Suprapubic skin (tissue), 4 donors: Measurements from ENCODE around the gene SLC13A2. TPM values are rescaled to one million over a fixed set of nuclear protein-coding genes. Genes with fewer than 3 reads are reported as not detected.

Experiments
- DNase-seq, 2 donors: peaks; one replicate each; pipeline ENCODE4 v3.0.0-alpha.2; 2019; ENCODE audit warnings: low spot score in 2 of 2
- H3K27ac ChIP-seq: fragments of 200-600 bp; sonication (generic); one replicate; pipeline ENCODE4 v1.5.1; 2019
- H3K27me3 ChIP-seq: fragments of 200-600 bp; sonication (generic); one replicate; pipeline ENCODE4 v1.5.1; 2019
- H3K36me3 ChIP-seq: fragments of 200-600 bp; sonication (generic); one replicate; pipeline ENCODE4 v1.5.1; 2019
- H3K4me1 ChIP-seq: fragments of 200-600 bp; sonication (generic); one replicate; pipeline ENCODE4 v1.5.1; 2019
- H3K4me3 ChIP-seq: fragments of 200-600 bp; sonication (generic); one replicate; pipeline ENCODE4 v1.5.1; 2019; ENCODE audit warnings: mild to moderate bottlenecking
- H3K9me3 ChIP-seq: fragments of 200-600 bp; sonication (generic); one replicate; pipeline ENCODE4 v1.5.1; 2019
- CTCF ChIP-seq, 2 donors: fragments of 200-600 bp in 1 of 2; fragments of 450-650 bp in 1 of 2; sonication (generic) in 1 of 2; IDR thresholded peaks; one replicate each; pipeline ENCODE4 v1.5.1; 2016 to 2019; ENCODE audit warnings: antibody characterized with exemption in 2 of 2, mild to moderate bottlenecking in 1 of 2, moderate library complexity in 1 of 2
- EP300 ChIP-seq: sonication (generic); formaldehyde crosslinking; IDR thresholded peaks from one replicate; pipeline ENCODE4 v1.6.1; 2017; ENCODE audit warnings: antibody characterized with exemption
- POLR2A ChIP-seq, 2 donors: fragments of 450-650 bp; IDR thresholded peaks; one replicate each; pipeline ENCODE4 v1.6.1; 2017; ENCODE audit warnings: antibody characterized with exemption in 2 of 2, mild to moderate bottlenecking in 2 of 2, moderate library complexity in 2 of 2
- POLR2AphosphoS5 ChIP-seq, 3 donors: sonication (generic); formaldehyde crosslinking; IDR thresholded peaks; one replicate each; pipeline ENCODE4 v1.6.1; 2017; ENCODE audit warnings: antibody characterized with exemption in 3 of 3
- WGBS: methylation state at CpG from one replicate; pipeline ENCODE4 v1.1.5; 2018; 5-methylcytosine and 5-hydroxymethylcytosine counted together
- total RNA-seq, 4 donors: library from RNA; depleted of rRNA; stranded (reverse); fragments of >200 nt; gene quantifications; one replicate each; pipeline ENCODE4 v1.1.0, GENCODE V29; 2016

The SLC13A2 gene
- total RNA-seq, 4 donors from 2014 or later: 9.7 to 22.0 (median 14.8) TPM

- H3K36me3 ChIP-seq: no peaks in the 10 kb centered on the region
- H3K27me3 ChIP-seq: no peaks in the 10 kb centered on the region
- H3K27ac ChIP-seq: no peak overlapping the region
- TF ChIP-seq POLR2AphosphoS5 (IDR thresholded peaks at IDR 0.05) (no peak), POLR2A (IDR thresholded peaks at IDR 0.05) (no peak), CTCF (IDR thresholded peaks at IDR 0.05) (no peak), EP300 (no peak)
- WGBS: 95% methylated on average over 7 of the region's 7 CpGs
- H3K9me3 ChIP-seq: no peaks in the 10 kb centered on the region
- DNase-seq: no peak
- H3K4me3 ChIP-seq: no peak overlapping the region
- no peaks in the 10 kb centered on the region for H3K4me1 ChIP-seq
These were observed 4.5 kb downstream of the SLC13A2 start for GRCh38 chr17:28477928-28478327.

- no peaks in the 10 kb centered on the region for H3K36me3 ChIP-seq
- no peak for DNase-seq
- no peaks in the 10 kb centered on the region for H3K27me3 ChIP-seq
- no peaks in the 10 kb centered on the region for H3K4me1 ChIP-seq
- WGBS: 89% methylated on average over 3 of the region's 3 CpGs
- no peak overlapping the region for H3K4me3 ChIP-seq
- TF ChIP-seq POLR2AphosphoS5 (IDR thresholded peaks at IDR 0.05) (no peak), EP300 (no peak), CTCF (IDR thresholded peaks at IDR 0.05) (no peak), POLR2A (IDR thresholded peaks at IDR 0.05) (no peak)
- no peaks in the 10 kb centered on the region for H3K9me3 ChIP-seq
- no peak overlapping the region for H3K27ac ChIP-seq
These were observed 5.5 kb downstream of the SLC13A2 start for GRCh38 chr17:28478712-28479615.

- H3K27ac ChIP-seq: no peak overlapping the region
- no peak for DNase-seq
- WGBS: 47% methylated on average over 5 of the region's 5 CpGs
- no peaks in the 10 kb centered on the region for H3K27me3 ChIP-seq
- no peaks in the 10 kb centered on the region for H3K9me3 ChIP-seq
- no peaks in the 10 kb centered on the region for H3K36me3 ChIP-seq
- no peaks in the 10 kb centered on the region for H3K4me1 ChIP-seq
- H3K4me3 ChIP-seq: no peak overlapping the region
- TF ChIP-seq EP300 (no peak), CTCF (IDR thresholded peaks at IDR 0.05) (no peak), POLR2A (IDR thresholded peaks at IDR 0.05) (no peak), POLR2AphosphoS5 (IDR thresholded peaks at IDR 0.05) (no peak)
These were observed 6.8 kb downstream of the SLC13A2 start for GRCh38 chr17:28480278-28480677.

- Histone ChIP-seq H3K36me3 (no peaks in the 10 kb centered on the region), H3K27me3 (no peaks in the 10 kb centered on the region), H3K27ac (no peak overlapping the region), H3K4me3 (no peak overlapping the region), H3K9me3 (no peaks in the 10 kb centered on the region), H3K4me1 (no peaks in the 10 kb centered on the region)
- no peak for DNase-seq
- TF ChIP-seq POLR2AphosphoS5 (IDR thresholded peaks at IDR 0.05): no peak
- no peak for TF ChIP-seq CTCF (IDR thresholded peaks at IDR 0.05)
- TF ChIP-seq EP300: no peak
- TF ChIP-seq POLR2A (IDR thresholded peaks at IDR 0.05): no peak
- WGBS: 68% methylated on average over 10 of the region's 10 CpGs
These were observed 7.5 kb downstream of the SLC13A2 start for GRCh38 chr17:28480799-28481571.
